Esophagus squamous epithelium (tissue), 5 donors: Measurements from ENCODE around the gene PLS3. TPM values are rescaled to one million over a fixed set of nuclear protein-coding genes. Genes with fewer than 3 reads are reported as not detected.

Experiments used
- DNase-seq: peaks from one replicate; lab custom pipeline; 2025; lab: John Stamatoyannopoulos, UW
- H3K27ac ChIP-seq, 4 donors: fragments of 200-600 bp; sonication (generic); one replicate each; pipeline ENCODE4 v1.5.1; 2016 to 2019; ENCODE audit warnings: mild to moderate bottlenecking in 1 of 4
- H3K27me3 ChIP-seq, 4 donors: fragments of 200-600 bp; sonication (generic); 1 replicate in 3 of 4; 2 replicates in 1 of 4; pipeline versions ENCODE4 v1.5.1 to v1.6.0; 2017 to 2021; ENCODE audit warnings: antibody characterized with exemption in 1 of 4
- H3K36me3 ChIP-seq, 3 donors: fragments of 200-600 bp; sonication (generic); one replicate each; pipeline ENCODE4 v1.5.1; 2016 to 2019
- H3K4me1 ChIP-seq, 3 donors: fragments of 200-600 bp; sonication (generic); one replicate each; pipeline ENCODE4 v1.5.1; 2017 to 2019
- H3K4me3 ChIP-seq, 4 donors: fragments of 200-600 bp; sonication (generic); 1 replicate in 3 of 4; 2 replicates in 1 of 4; pipeline ENCODE4 v1.5.1; 2016 to 2019; ENCODE audit warnings: mild to moderate bottlenecking in 2 of 4, moderate library complexity in 1 of 4
- H3K9me3 ChIP-seq, 3 donors: fragments of 200-600 bp; sonication (generic); one replicate each; pipeline ENCODE4 v1.5.1; 2016 to 2019
- POLR2A ChIP-seq, 4 donors: fragments of 450-650 bp; IDR thresholded peaks; one replicate each; pipeline ENCODE4 v1.6.1; 2017; ENCODE audit warnings: antibody characterized with exemption in 4 of 4, mild to moderate bottlenecking in 4 of 4, moderate library complexity in 3 of 4
- WGBS, 2 donors: methylation state at CpG; one replicate each; pipeline ENCODE4 v1.1.5; 2018; 5-methylcytosine and 5-hydroxymethylcytosine counted together
- intact Hi-C: fragments of 100-400 bp; cut with DNase I; formaldehyde crosslinking; loops from one replicate; pipeline ENCODE4 v1.15.0; 2022
- total RNA-seq, 4 donors: library from RNA; depleted of rRNA; stranded (reverse); fragments of >200 nt; gene quantifications; one replicate each; pipeline ENCODE4 v1.1.0, GENCODE V29; 2016
- TF ChIP-seq, protein P1 (sequence below), 6 experiments: fragments of 450-650 bp in 4 of 6; fragments of 200-600 bp in 2 of 6; sonication (generic) in 2 of 6; IDR thresholded peaks; one replicate each; pipeline ENCODE4 v1.5.1; 2016 to 2019; ENCODE audit warnings: antibody characterized with exemption in 6 of 6, mild to moderate bottlenecking in 4 of 6, moderate library complexity in 4 of 6
- donor health status: DM: yes; HTN: yes; CAD: no.

The PLS3 gene
- total RNA-seq, 4 donors from 2014 or later: 142 to 196 (median 149) TPM

DNA sequence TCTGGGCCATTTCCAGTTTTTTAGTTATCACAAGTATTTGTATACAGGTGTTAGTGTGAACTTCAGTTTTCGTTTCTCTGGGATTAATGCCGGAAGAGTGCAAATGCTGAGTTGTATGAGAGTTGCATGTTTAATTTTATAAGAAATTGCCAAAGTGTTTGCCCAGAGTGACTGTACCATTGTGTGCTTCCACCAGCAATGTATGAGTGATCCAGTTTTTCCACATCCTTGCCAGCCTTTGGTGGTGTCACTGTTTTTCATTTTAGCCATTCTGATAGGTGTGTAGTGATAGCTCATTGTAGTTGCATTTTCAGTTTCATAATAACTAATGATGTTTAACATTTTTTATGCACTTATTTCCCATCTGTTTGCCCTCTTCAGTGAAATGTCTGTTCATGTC lies 18.4 kb downstream of the PLS3 start:
- H3K36me3 ChIP-seq: no peaks in the 10 kb centered on the region
- H3K27me3 ChIP-seq: no peaks in the 10 kb centered on the region
- 68 to 83% methylated on average over 2 of the region's 2 CpGs for WGBS, 2 donors
- no peak for DNase-seq
- H3K27ac ChIP-seq: no peak overlapping the region
- H3K4me1 ChIP-seq: peaks cover 0 to 28% (median 0%) of the 10 kb centered on the region in 3 donors
- no peak overlapping the region for H3K4me3 ChIP-seq
- intact Hi-C loops: no loop called here
- TF ChIP-seq, protein P1, sequence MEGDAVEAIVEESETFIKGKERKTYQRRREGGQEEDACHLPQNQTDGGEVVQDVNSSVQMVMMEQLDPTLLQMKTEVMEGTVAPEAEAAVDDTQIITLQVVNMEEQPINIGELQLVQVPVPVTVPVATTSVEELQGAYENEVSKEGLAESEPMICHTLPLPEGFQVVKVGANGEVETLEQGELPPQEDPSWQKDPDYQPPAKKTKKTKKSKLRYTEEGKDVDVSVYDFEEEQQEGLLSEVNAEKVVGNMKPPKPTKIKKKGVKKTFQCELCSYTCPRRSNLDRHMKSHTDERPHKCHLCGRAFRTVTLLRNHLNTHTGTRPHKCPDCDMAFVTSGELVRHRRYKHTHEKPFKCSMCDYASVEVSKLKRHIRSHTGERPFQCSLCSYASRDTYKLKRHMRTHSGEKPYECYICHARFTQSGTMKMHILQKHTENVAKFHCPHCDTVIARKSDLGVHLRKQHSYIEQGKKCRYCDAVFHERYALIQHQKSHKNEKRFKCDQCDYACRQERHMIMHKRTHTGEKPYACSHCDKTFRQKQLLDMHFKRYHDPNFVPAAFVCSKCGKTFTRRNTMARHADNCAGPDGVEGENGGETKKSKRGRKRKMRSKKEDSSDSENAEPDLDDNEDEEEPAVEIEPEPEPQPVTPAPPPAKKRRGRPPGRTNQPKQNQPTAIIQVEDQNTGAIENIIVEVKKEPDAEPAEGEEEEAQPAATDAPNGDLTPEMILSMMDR (IDR thresholded peaks at IDR 0.05): no peak
- TF ChIP-seq POLR2A (IDR thresholded peaks at IDR 0.05): no peak
- H3K9me3 ChIP-seq: no peaks in the 10 kb centered on the region

DNA sequence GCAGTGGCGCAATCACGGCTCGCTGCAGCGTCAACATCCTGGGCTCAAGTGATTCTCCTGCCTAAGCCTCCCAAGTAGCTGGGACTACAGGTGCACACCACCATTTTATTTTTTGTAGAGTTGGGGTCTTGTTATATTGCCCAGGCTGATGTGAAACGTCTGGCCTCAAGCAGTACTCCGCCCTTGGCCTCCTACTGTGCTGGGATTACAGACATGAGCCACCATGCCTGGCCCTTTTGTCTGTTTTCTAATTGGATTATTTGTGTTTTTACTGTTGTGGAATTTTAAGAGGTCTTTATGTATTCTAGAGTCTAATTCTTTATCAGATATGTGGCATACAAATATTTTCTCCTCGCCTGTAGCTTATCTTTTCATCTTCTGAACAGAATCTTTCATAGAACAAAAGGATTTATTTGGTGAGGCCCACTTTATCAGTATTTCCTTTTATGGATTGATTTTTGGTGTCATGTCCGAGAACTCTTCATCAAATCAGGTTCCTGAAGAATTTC lies 18.9 kb downstream of the PLS3 start:
- no peak overlapping the region for H3K27ac ChIP-seq
- no peak overlapping the region for H3K4me3 ChIP-seq
- H3K4me1 ChIP-seq: peaks cover 0 to 33% (median 0%) of the 10 kb centered on the region in 3 donors
- H3K36me3 ChIP-seq: no peaks in the 10 kb centered on the region
- no peaks in the 10 kb centered on the region for H3K9me3 ChIP-seq
- intact Hi-C loops: no loop called here
- no peaks in the 10 kb centered on the region for H3K27me3 ChIP-seq
- DNase-seq: no peak
- no peak for TF ChIP-seq POLR2A (IDR thresholded peaks at IDR 0.05)
- TF ChIP-seq, protein P1 (IDR thresholded peaks at IDR 0.05): no peak
- WGBS, 2 donors: 78 to 91% methylated on average over 6 to 7 of the region's 8 CpGs

DNA sequence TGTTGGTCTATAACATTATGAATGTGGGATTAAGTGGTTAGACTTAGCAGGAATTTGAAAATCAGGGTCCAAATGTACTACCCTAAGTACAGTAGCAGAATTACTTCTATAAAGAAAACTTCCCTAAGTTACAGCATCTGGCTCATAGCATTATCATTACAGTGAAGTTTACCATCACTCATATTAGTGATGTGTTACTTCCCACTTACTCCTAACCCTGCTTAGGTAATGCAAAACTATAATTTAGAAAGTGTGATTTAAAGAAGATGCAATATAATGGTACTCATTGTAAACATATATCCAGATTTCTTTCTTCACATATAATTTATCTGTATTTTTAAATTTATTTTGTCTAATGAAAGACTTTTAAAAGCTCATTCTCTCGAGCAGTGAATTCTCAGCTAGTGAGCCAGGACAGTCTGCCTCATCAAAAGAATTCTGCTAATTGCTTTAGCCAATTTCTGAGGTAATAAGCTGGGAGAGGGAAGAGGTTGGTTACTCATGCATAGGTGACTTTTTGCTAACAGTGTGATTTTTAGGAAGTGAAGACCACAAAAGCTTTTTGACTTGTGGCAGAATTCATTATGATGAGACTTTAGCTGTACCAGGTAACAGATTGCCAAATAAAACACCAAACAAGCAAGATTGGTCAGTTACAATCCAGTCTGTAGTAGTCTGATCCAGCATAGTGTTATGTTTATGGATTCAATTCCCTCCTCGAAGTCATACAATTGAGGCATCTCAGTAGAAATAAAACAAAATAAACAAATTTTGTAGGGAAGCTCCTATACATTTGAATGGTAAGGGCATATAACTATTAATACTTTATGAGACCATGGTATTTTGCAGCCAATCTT lies 21.0 kb downstream of the PLS3 start:
- intact Hi-C loops: no loop called here
- 23 to 33% methylated on average over 2 of the region's 2 CpGs for whole genome bisulfite sequencing, 2 donors
- Histone ChIP-seq H3K9me3 (no peaks in the 10 kb centered on the region), H3K4me1 (peaks cover 0 to 41% (median 0%) of the 10 kb centered on the region in 3 donors), H3K4me3 (no peak overlapping the region), H3K36me3 (no peaks in the 10 kb centered on the region), H3K27me3 (no peaks in the 10 kb centered on the region), H3K27ac (peak overlapping the region in 3 of 4 donors; percentile 3 to 64 (median 64))
- DNase-seq: no peak
- TF ChIP-seq, protein P1 (IDR thresholded peaks at IDR 0.05): no peak
- no peak for TF ChIP-seq POLR2A (IDR thresholded peaks at IDR 0.05)

DNA sequence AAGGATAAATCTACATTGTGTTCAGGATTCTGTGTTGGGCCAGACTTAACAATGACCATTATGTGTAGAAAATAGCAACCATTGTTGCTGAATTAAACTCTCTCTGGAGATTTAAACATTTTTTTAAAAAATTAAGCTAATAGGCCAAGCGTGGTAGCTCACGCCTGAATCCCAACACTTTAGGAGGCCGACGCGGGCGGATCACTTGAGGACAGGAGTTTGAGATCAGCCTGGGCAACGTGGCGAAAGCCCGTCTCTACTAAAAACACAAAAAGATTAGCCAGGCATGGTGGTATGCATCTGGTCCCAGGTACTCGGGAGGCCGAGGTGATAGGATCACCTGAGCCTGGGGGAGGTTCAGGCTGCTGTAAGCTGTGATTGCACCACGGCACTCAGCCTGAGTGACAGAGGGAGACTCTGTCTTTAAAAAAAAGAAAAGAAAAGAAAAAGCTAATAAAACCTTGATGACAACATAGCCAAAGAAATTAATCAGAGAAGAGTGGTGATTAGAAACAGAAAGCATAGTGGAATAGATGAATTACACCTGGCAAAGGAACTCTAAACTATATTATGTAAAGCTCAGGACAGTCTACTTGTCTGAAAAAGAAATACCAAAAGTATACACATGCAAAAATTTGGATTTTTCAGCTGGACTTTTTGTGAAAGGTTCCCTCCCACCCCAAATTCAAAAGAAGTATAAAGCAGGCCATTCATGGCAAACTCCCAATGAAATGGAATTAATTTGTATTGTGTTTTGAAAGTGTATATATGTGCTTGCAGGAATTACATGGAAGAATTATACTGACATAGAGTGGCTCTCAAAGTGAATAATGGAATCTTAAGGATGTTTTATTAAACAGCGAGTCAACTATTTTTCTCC lies 21.9 kb downstream of the PLS3 start:
- Histone ChIP-seq H3K9me3 (no peaks in the 10 kb centered on the region), H3K4me3 (peak overlapping the region in 1 of 4 donors; percentile 12), H3K27ac (peak overlapping the region in 3 of 4 donors; percentile 36 to 64 (median 64)), H3K4me1 (peaks cover 0 to 41% (median 0%) of the 10 kb centered on the region in 3 donors), H3K36me3 (no peaks in the 10 kb centered on the region), H3K27me3 (no peaks in the 10 kb centered on the region)
- no peak for DNase-seq
- intact Hi-C loops: no loop called here
- WGBS, 2 donors: 54 to 57% methylated on average over 13 of the region's 13 CpGs
- TF ChIP-seq, protein P1 (IDR thresholded peaks at IDR 0.05): no peak
- no peak for TF ChIP-seq POLR2A (IDR thresholded peaks at IDR 0.05)
